Muscle layer of colon (tissue), 2 donors: Measurements from ENCODE around the gene CLCN2.
"Not testable (repeated sequence)": the region's sequence is repeated elsewhere in the genome, so short reads cannot be mapped to it uniquely, and the experiment has no call there.

Experiments used
- H3K27ac ChIP-seq: one replicate; pipeline ENCODE4 v1.7.0; 2013; ENCODE audit warnings: low read depth, mild to moderate bottlenecking, low read length, moderate library complexity
- H3K27me3 ChIP-seq, 2 donors: one replicate each; pipeline ENCODE4 v1.7.0; 2013; ENCODE audit warnings: low read length in 2 of 2, mild to moderate bottlenecking in 2 of 2; ENCODE audit not compliant: insufficient read depth in 2 of 2, control insufficient read depth in 1 of 2
- H3K36me3 ChIP-seq: one replicate; pipeline ENCODE4 v1.7.0; 2013; ENCODE audit warnings: mild to moderate bottlenecking, low read length; ENCODE audit not compliant: insufficient read depth
- H3K4me1 ChIP-seq: one replicate; pipeline ENCODE4 v1.7.0; 2013; ENCODE audit warnings: mild to moderate bottlenecking, low read length; ENCODE audit not compliant: insufficient read depth
- H3K4me3 ChIP-seq, 2 donors: one replicate each; pipeline ENCODE4 v1.7.0; 2013; ENCODE audit warnings: low read length in 2 of 2, low read depth in 1 of 2, mild to moderate bottlenecking in 1 of 2, moderate library complexity in 1 of 2
- H3K9ac ChIP-seq: one replicate; pipeline ENCODE4 v1.7.0; 2013; ENCODE audit warnings: low read length
- H3K9me3 ChIP-seq: one replicate; pipeline ENCODE4 v1.7.0; 2013; ENCODE audit warnings: mild to moderate bottlenecking, low read length
- donor health status: abdominal sarcoma.
- donor health status: Adenocarcinoma of cecum.

CLCN2 gene

DNA sequence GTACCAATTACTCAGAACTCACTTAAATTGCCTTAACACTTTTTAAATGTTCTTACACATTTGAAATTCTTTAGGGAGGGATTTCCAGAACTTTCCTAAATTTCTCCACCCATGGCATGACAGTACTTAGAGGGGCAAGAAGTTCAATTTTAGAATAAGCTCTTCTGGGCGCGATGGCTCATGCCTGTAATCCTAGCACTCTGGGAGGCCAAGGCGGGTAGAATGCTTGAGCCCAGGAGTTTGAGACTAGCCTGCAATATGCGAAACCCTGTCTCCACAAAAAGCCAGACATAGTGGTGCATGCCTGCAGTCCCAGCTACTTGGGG, 13.4 kb downstream of the CLCN2 start:
- Histone ChIP-seq H3K9me3 (no peaks in the 10 kb centered on the region), H3K27me3 (no peaks in the 10 kb centered on the region), H3K9ac (no peak overlapping the region), H3K36me3 (peaks cover 23% of the 10 kb centered on the region), H3K27ac (no peak overlapping the region), H3K4me1 (peaks cover 8% of the 10 kb centered on the region), H3K4me3 (no peak overlapping the region)

- H3K27ac ChIP-seq: no peak overlapping the region
- no peak overlapping the region for H3K9ac ChIP-seq
- no peak overlapping the region for H3K4me3 ChIP-seq
- H3K27me3 ChIP-seq: no peaks in the 10 kb centered on the region
- peaks cover 29% of the 10 kb centered on the region for H3K36me3 ChIP-seq
- H3K9me3 ChIP-seq: no peaks in the 10 kb centered on the region
- peaks cover 8% of the 10 kb centered on the region for H3K4me1 ChIP-seq
These were observed 13.9 kb downstream of the CLCN2 start for GRCh38 chr3:184347321-184348056.

DNA sequence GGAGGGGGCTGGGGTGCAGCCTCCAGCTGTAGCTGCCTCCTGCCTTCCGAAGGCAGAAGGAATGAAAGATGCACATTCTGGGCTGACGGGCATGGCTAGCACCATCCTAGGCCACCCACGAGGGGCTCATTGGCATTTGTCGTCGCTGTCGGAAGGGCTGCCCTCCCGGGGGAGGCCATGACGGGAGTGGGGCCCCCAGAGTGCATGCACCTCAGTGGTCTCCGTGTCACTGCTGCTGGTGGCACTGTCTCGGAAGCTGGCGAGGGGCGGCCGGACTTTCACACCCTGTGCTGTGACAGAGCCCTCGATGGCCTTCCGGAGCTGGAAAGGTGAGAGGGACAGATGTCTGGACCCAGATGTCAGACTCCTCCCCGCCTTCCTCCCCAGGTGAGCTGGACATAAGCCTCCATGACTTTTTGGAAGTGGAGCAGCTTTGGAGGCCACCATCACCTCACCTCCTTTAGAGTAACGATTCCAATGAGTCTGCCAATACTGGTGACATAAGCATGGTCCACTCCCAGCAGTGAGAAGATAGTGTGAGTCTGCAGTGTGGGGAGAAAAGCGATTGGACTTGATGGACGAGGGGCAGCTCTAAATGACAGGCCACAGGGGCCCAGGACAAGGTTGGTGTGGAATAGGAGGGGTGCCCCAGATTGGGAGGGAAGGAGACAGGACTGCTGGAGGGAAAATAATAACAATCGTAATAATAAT, 14.8 kb downstream of the CLCN2 start:
- no peak overlapping the region for H3K4me3 ChIP-seq
- no peak overlapping the region for H3K27ac ChIP-seq
- H3K9ac ChIP-seq: no peak overlapping the region
- peaks cover 5% of the 10 kb centered on the region for H3K4me1 ChIP-seq
- no peaks in the 10 kb centered on the region for H3K9me3 ChIP-seq
- no peaks in the 10 kb centered on the region for H3K27me3 ChIP-seq
- peaks cover 36% of the 10 kb centered on the region for H3K36me3 ChIP-seq

DNA sequence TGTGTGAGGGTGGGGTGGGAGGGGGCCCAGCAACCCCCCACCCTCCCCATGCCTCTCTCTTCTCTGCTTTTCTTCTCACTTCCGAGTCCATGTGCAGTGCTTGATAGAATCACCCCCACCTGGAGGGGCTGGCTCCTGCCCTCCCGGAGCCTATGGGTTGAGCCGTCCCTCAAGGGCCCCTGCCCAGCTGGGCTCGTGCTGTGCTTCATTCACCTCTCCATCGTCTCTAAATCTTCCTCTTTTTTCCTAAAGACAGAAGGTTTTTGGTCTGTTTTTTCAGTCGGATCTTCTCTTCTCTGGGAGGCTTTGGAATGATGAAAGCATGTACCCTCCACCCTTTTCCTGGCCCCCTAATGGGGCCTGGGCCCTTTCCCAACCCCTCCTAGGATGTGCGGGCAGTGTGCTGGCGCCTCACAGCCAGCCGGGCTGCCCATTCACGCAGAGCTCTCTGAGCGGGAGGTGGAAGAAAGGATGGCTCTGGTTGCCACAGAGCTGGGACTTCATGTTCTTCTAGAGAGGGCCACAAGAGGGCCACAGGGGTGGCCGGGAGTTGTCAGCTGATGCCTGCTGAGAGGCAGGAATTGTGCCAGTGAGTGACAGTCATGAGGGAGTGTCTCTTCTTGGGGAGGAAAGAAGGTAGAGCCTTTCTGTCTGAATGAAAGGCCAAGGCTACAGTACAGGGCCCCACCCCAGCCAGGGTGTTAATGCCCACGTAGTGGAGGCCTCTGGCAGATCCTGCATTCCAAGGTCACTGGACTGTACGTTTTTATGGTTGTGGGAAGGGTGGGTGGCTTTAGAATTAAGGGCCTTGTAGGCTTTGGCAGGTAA, 15.9 kb downstream of the CLCN2 start:
- H3K27ac ChIP-seq: no peak overlapping the region
- H3K36me3 ChIP-seq: peaks cover 44% of the 10 kb centered on the region
- H3K9ac ChIP-seq: no peak overlapping the region
- no peaks in the 10 kb centered on the region for H3K4me1 ChIP-seq
- no peaks in the 10 kb centered on the region for H3K27me3 ChIP-seq
- no peak overlapping the region for H3K4me3 ChIP-seq
- no peaks in the 10 kb centered on the region for H3K9me3 ChIP-seq

DNA sequence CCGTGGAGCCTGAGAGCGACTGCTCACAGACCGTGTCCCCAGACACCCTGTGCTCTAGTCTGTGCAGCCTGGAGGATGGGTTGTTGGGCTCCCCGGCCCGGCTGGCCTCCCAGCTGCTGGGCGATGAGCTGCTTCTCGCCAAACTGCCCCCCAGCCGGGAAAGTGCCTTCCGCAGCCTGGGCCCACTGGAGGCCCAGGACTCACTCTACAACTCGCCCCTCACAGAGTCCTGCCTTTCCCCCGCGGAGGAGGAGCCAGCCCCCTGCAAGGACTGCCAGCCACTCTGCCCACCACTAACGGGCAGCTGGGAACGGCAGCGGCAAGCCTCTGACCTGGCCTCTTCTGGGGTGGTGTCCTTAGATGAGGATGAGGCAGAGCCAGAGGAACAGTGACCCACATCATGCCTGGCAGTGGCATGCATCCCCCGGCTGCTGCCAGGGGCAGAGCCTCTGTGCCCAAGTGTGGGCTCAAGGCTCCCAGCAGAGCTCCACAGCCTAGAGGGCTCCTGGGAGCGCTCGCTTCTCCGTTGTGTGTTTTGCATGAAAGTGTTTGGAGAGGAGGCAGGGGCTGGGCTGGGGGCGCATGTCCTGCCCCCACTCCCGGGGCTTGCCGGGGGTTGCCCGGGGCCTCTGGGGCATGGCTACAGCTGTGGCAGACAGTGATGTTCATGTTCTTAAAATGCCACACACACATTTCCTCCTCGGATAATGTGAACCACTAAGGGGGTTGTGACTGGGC, 16.7 kb downstream of the CLCN2 start:
- Histone ChIP-seq H3K9me3 (no peaks in the 10 kb centered on the region), H3K9ac (no peak overlapping the region), H3K27me3 (no peaks in the 10 kb centered on the region), H3K27ac (no peak overlapping the region), H3K36me3 (peaks cover 44% of the 10 kb centered on the region), H3K4me1 (peaks cover 1% of the 10 kb centered on the region), H3K4me3 (no peak overlapping the region)

- Histone ChIP-seq H3K9ac (no peak overlapping the region), H3K36me3 (peaks cover 44% of the 10 kb centered on the region), H3K4me1 (peaks cover 13% of the 10 kb centered on the region)
These were observed 18.1 kb downstream of the CLCN2 start for GRCh38 chr3:184343200-184343876.

GRCh38 chr3:184341925-184342324, 19.5 kb downstream of the CLCN2 start:
- H3K4me1 ChIP-seq: peaks cover 27% of the 10 kb centered on the region
- no peak overlapping the region for H3K4me3 ChIP-seq
- no peaks in the 10 kb centered on the region for H3K9me3 ChIP-seq
- peaks cover 44% of the 10 kb centered on the region for H3K36me3 ChIP-seq
- no peak overlapping the region for H3K9ac ChIP-seq
- no peak overlapping the region for H3K27ac ChIP-seq
- no peaks in the 10 kb centered on the region for H3K27me3 ChIP-seq

More at GRCh38 chr3:184343200-184343876, 18.1 kb downstream of the CLCN2 start:
- Histone ChIP-seq H3K27me3 (no peaks in the 10 kb centered on the region), H3K27ac (no peak overlapping the region), H3K9me3 (no peaks in the 10 kb centered on the region), H3K4me3 (no peak overlapping the region)

DNA sequence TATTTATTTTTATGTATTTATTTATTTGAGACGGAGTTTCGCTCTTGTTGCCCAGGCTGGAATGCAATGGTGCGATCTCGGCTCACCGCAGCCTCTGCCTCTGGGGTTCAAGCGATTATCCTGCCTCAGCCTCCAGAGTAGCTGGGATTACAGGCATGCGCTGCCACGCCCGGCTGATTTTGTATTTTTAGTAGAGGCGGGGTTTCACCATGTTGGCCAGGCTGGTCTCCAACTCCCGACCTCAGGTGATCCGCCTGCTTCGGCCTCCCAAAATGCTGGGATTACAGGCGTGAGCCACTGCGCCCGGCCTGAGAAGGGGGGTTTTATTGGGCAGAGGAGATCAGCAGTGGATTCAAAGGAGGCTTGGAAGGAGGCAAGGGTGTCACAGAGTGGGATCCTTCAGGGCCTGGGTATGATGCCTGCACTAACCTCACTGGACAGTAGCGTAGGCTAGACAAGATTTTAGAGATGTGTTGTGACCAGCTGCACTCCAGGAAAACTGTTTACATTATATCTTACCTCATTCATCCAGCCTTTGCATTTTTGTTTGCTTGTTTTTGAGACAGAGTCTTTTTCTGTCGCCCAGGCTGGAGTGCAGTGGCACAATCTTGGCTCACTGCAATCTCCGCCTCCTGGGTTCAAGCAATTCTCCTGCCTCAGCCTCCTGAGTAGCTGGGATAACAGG, 21.8 kb downstream of the CLCN2 start:
- not testable (repeated sequence) for H3K9ac ChIP-seq
- peaks cover 34% of the 10 kb centered on the region for H3K4me1 ChIP-seq
- H3K27ac ChIP-seq: peak overlapping the region; percentile 86

GRCh38 chr3:184339001-184339400, 22.4 kb downstream of the CLCN2 start:
- no peaks in the 10 kb centered on the region for H3K9me3 ChIP-seq
- peaks cover 41% of the 10 kb centered on the region for H3K36me3 ChIP-seq
- no peaks in the 10 kb centered on the region for H3K27me3 ChIP-seq
- H3K9ac ChIP-seq: peak overlapping the region; percentile 80
- peak overlapping the region; percentile 86 for H3K27ac ChIP-seq
- H3K4me1 ChIP-seq: peaks cover 34% of the 10 kb centered on the region
- peak overlapping the region; percentile 62 to 66 for H3K4me3 ChIP-seq

More for the DNA sequence above, 21.8 kb downstream of the CLCN2 start:
- not testable (repeated sequence) for H3K9me3 ChIP-seq, H3K27me3 ChIP-seq, H3K4me3 ChIP-seq
- peaks cover 40% of the 10 kb centered on the region for H3K36me3 ChIP-seq

- Histone ChIP-seq H3K9ac (peak overlapping the region; percentile 98), H3K36me3 (peaks cover 43% of the 10 kb centered on the region)
These were observed 22.9 kb downstream of the CLCN2 start for GRCh38 chr3:184338511-184338945.

More at GRCh38 chr3:184338511-184338945, 22.9 kb downstream of the CLCN2 start:
- Histone ChIP-seq H3K9me3 (no peaks in the 10 kb centered on the region), H3K4me1 (peaks cover 34% of the 10 kb centered on the region), H3K27ac (peak overlapping the region; percentile 86), H3K27me3 (no peaks in the 10 kb centered on the region), H3K4me3 (peak overlapping the region; percentile 62 to 87)
